ENCODE data around the gene MED15.
"Not testable (repeated sequence)": the region's sequence is repeated elsewhere in the genome, so short reads cannot be mapped to it uniquely, and the experiment has no call there.

MED15 gene

GRCh38 chr22:20507253-20508066, at the start of gene MED15:
Gene MED15 (plus strand): TSS chr22:20507610. CDS start chr22:20507679, 69 bp downstream.
- ATAC-seq, result peak; percentile 88 to 91

- no peak for ATAC-seq
Measured at GRCh38 chr22:20458530-20459151, 48.8 kb upstream of the MED15 start.

- no peak for ATAC-seq
Measured at GRCh38 chr22:20459152-20459542, 48.3 kb upstream of the MED15 start.

- ATAC-seq, result no peak
Measured at GRCh38 chr22:20459862-20460261, 47.5 kb upstream of the MED15 start.

- ATAC-seq, result peak; percentile 36 to 44
Measured at GRCh38 chr22:20463324-20464095, 43.9 kb upstream of the MED15 start.

GRCh38 chr22:20464096-20464614, 43.3 kb upstream of the MED15 start:
- peak; percentile 90 to 92 for ATAC-seq

GRCh38 chr22:20464912-20465758, 42.3 kb upstream of the MED15 start:
- ATAC-seq, result no peak

GRCh38 chr22:20465759-20466077, 41.7 kb upstream of the MED15 start:
- ATAC-seq, result no peak

GRCh38 chr22:20466659-20467379, 40.6 kb upstream of the MED15 start:
- ATAC-seq, result no peak

- no peak for ATAC-seq
Measured at GRCh38 chr22:20469110-20469868, 38.1 kb upstream of the MED15 start.

GRCh38 chr22:20470525-20470924, 36.9 kb upstream of the MED15 start:
- ATAC-seq, result not testable (repeated sequence)

- ATAC-seq, result no peak
Measured at GRCh38 chr22:20471126-20471833, 36.1 kb upstream of the MED15 start.

GRCh38 chr22:20472629-20473442, 34.6 kb upstream of the MED15 start:
- no peak for ATAC-seq

- ATAC-seq, result peak in 1 of 2 donors; percentile 67
Measured at GRCh38 chr22:20475115-20475436, 32.3 kb upstream of the MED15 start.

- ATAC-seq, result not testable (repeated sequence)
Measured at GRCh38 chr22:20475569-20475968, 31.8 kb upstream of the MED15 start.

GRCh38 chr22:20478059-20478458, 29.4 kb upstream of the MED15 start:
- not testable (repeated sequence) for ATAC-seq

- ATAC-seq, result no peak
Measured at GRCh38 chr22:20479612-20480196, 27.7 kb upstream of the MED15 start.

GRCh38 chr22:20483143-20483506, 24.3 kb upstream of the MED15 start:
- ATAC-seq, result not testable (repeated sequence)

- no peak for ATAC-seq
Measured at GRCh38 chr22:20483771-20484170, 23.6 kb upstream of the MED15 start.

Measured in activated CD4-positive, CD25-positive, alpha-beta regulatory T cell treated with anti-CD3 and anti-CD28 coated beads, Interleukin-2, amount 50 U/mL, for 24 hours (primary cell).